GM21717 (cell line): Measurements from ENCODE around the gene ZNF398.
A peak's percentile ranks its signal among the peaks of the same experiment; 100 is the strongest.

Experiments
- ATAC-seq: cut with Tn5 transposase; IDR thresholded peaks from one replicate; pipeline ENCODE4 v1.9.1; 2021; ENCODE audit warnings: mild to moderate bottlenecking, moderate library complexity; ENCODE audit not compliant: unreplicated experiment

The ZNF398 gene

DNA sequence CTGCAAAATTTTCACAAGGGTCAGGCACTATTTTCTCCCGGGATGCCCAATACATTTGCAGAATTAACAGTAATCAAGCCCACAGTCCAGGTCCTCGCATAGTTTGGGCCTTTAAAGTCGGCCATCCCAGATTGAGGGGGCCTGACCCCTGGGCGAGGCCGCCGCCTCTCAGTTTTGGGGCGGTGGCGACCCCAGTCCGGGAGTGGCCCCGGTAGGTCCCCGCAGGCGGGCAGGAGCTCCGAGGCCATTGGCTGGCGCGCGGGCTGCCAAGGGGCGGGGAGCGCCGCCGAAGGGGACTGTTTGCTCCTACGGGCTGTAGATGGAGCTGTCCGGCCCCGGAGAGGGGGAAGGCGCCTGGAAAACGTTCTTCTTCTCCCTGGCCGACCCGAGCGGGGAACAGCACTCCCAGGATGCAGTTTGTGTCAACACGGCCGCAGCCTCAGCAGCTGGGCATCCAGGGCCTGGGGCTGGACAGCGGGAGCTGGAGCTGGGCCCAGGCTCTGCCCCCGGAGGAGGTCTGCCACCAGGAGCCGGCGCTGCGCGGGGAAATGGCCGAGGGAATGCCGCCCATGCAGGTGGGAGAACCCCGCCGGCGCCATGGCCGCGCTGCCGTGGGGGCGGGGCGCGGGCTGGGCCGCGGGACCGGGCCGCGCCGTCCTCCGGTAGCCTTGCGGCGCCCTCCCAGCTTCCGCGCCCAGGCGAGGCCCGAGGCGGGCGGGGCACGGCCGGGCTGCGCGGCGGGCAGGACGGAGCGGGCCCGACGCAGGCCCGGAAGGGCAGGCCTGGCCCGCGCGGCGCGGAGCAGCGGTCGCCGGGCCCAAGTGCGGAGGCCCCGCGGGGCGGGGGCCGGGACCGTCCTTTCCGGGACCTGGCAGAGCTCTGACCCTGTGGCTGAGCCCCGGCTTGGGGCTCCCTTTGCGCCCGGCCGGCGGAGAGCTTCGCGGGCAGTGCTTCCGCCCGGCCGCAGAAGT lies 48.2 kb downstream of the ZNF398 start, which contains the start of gene ZNF282:
TSS of gene ZNF282 (plus strand) at position 367 of the 971 bp plus-strand sequence. CDS start at position 411, 44 bp downstream.
- peak; percentile 93 for ATAC-seq

DNA sequence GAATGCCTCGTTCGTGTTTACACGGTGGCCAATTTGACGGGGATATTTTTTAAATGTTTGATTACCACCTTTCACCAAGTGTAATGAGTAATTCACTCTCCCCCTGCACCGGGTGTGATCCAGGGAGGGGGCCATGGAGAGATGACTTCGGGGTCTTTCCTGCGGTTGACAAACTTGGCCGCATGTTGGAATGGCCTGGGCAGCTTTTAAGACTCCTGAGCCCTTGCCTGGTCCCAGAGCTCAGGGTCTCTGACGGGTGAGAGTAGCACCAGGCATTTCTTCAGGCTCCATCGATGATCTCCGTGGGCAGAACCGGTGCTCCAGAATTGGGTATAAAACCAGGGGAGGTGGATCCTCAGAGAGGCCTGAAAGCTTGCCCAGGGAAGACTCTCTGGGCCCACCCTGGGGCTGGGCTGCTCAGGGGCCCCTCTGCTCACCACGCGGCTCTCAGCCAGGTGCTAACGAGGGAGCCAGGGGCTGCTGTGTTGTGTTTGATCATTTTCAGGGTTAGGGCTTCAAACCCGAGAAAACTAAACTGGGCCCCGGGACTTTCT lies 49.0 kb downstream of the ZNF398 start:
- no peak for ATAC-seq

DNA sequence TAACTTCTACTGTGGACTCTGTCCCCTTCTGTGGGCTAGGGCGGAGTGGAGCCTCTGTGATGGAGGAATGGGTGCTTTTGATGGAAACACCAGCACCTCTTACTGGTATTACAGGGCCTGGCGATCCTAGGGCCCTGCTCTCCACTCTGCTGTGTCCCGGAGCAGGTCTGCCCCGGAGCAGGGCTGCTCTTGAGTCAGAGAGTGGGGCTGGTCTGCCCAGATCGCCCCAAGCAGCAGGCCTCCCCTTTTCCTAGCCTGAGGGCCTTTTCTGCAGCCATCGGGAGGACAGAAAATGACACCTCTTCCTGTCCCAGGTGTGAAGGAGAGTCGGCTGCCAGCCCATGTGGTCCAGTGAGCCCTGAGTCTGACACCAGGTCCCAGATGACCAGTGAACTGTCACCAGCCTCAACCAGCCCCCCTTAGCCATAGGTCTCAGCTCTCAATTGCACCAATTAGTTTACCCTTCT lies 49.5 kb downstream of the ZNF398 start:
- ATAC-seq, result no peak

DNA sequence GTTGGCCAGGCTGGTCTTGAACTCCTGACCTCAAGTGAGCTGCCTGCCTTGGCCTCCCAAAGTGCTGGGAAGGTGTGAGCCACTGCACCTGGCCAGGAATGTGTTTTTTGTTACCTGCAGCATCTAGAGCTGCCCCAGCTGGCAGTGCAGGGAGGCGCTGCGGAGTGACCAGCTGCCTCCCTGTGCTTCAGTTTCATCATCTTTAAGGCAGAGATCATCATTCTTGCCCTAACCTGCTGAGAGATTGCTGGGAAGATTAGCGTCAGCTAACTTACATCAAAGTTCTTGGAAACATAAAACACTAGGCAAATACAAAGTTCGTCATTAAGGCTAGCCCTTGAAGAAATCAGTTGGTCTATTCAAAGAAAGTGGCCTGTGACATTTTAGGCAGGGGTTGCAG lies 50.4 kb downstream of the ZNF398 start:
- ATAC-seq, result no peak

DNA sequence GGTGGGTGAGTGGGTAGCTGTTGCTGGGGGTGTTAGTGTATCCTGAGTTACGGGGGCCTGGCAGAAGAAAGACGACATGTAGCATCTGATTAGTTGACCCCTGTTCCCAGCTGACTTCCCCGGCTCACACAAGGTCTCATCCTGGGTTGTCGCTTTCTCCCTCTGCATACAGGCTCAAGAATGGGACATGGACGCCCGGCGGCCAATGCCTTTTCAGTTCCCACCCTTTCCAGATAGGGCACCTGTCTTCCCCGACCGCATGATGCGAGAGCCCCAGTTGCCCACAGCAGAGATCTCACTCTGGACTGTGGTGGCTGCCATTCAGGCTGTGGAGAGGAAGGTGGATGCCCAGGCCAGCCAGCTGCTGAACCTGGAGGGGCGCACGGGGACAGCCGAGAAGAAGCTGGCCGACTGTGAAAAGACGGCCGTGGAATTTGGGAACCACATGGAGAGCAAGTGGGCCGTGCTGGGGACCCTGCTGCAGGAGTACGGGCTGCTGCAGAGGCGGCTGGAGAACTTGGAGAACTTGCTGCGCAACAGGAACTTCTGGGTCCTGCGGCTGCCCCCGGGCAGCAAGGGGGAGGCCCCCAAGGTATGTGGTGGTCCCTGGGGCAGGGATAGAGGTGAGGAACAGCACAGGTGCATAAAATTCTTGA lies 51.0 kb downstream of the ZNF398 start:
- ATAC-seq, result no peak

DNA sequence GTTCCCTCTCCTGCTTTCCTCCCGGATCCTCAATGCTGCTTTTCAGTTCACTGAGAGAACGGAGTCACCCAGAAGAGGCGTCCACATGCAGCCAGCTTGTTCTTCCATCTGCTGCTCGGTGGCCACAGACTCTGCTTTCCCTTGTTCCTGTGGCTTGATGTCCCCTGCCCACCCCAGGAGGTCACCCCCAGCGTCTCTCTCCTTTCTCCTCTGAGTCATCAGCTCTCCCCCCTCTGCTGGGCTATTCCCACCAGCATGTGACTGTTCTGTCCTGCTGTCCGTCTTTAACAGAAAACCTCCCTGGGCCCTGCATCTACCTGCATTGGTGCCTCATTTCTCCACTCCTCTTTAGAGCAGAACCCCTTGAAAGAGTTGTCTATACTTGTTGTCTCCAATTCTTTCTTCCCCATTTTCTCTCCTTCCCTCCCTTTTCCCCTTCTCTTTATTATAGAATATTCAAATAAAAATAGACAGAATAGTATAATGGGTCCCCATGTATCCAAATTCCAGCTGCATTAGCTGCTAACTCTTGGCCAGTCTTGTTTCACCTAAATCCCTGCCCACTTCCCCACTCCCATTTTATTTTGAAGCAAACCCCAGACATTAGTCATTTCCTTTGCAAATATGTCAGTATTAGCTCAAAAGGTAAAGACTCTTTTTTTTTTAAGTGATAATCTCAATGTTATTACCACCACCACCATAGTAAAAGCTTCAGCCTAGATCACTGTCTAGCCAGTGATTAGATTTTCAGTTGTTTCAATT lies 52.2 kb downstream of the ZNF398 start:
- ATAC-seq, result no peak

DNA sequence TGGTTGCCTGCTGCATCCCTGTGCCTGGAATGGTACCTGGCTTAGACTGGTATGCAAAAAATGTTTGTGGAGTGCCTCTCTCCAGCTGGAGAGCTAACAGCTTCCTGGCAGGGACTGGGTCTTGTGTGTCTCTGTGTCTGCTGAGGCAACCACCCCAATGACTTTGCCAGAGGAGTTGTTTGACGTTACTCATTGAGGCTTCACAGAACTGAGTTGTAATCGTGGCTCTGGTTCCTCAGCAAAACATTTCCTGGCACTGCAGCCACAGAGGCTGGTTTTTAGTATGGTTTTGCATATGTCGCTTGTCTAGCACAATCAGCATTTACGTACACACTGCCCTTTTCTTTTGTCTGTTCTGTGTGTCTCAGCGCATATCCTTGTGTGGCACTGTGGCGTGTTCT lies 55.6 kb downstream of the ZNF398 start:
- no peak for ATAC-seq

DNA sequence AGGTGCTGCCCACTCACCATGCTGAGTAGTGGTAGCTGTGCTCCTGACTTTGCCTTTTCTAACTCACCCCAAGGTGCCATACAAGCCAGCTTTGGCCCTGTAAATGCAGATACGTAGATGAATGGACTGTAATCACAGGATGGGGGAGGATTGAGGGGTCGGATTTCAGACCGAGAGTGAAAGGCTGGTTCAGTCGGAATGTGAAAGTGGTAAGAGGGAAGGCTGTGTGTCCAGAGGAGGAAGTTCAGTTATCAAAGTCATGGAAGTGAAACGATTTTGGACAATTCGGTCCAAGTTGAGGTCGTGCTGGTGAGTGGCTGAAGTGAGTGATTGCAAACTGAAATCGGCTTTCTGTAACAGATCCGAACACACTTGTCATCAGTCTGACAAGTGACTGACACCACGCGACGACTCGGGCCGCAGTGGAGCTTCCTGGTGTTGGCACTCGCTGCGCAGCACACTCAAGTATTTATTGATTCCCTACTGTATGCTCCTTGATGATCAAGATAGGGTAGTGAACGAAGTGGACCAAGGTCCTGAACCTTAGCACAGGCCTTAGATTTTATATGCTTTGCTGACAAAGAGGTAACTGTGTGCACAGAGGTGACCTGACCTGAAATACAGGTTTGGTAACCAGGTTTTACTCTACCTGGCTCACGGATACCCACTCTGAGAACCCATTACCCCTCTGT lies 58.6 kb downstream of the ZNF398 start:
- ATAC-seq, result no peak

DNA sequence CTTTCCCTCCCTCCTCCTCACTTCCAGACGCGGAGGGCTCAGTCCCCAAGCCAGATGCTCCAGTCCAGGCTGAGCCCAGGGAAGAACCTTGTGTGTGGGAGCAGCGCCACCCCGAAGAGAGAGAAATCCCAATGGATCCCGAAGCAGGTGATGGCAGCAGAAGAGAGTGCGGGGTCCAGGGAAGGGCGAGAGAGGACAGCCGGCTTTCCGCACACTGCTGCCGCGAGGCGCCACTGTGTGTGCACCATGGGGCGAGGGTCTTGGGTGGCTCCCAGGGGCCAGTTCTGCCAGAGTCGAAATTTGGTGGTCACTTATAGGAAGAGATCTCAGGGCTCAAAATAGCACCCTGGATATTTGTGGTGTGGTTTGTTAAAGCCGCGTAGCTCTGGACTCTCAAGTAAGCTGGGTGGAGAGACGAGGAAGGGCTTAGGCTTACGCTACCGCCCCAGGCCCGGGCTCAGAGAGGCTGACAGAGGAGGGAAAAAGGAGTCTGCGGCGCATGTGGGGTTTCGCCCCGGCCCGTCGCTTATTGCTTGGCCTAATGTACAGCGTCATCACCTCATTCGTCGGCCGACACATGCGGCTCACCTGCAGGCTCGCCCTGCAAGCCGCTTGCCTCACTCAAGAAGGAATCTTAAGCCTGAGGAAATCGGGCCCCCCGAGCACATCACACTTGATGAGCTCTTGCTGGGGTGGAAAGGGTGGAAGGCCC lies 60.2 kb downstream of the ZNF398 start:
- ATAC-seq, result no peak

DNA sequence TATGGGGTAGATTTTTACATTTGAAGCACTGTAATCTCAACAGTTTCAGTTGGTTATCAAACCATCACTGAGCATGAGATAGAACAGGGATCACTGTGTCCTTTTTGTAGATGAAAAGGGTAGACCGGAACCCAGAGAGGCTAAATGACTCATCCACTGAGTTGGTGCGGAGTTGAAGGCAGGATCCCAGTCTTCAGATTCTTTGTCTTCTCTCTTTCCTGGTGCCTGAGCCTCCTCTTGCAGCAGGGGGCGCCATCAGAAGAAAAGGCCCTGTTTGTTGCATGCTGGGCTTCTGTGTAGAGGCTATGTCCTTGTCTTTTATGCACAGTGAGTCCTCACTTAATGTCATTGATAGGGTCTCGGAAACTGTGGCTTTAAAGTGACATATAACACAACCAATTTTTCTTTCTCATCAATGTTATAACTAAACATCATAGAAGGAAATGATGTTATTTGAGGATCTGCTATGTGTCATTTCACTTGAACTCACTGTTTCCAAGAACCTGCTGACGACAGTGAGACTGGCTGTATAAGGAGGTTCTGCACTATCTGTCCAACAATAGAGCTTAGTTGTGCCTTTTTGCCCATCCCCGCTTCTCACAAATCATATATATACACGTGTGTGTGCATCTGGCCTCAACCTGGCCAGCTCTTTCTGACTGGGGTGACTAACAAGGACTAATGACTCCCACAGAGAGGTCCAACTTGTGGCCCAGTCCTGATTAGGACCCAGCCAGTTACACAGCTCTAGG lies 62.4 kb downstream of the ZNF398 start:
- ATAC-seq, result peak; percentile 77

DNA sequence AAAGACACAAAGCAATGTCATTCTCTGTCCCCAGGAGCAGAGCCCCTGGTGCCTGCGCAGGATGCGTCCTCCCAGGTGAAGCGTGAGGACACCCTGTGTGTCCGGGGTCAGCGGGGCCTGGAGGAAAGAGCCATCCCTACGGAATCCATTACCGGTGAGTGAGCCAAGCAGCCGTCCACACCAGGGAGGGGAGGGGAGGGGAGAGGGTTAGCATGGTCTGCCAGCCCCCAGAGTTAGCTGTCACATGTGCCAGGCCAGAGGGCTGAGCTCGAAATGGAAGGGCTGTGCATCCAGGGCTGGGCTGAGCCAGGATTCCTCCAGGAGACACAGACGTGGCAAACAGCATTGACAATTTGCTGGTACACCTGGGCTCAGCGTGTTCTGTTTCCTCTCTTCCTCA lies 63.3 kb downstream of the ZNF398 start:
- ATAC-seq, result no peak

DNA sequence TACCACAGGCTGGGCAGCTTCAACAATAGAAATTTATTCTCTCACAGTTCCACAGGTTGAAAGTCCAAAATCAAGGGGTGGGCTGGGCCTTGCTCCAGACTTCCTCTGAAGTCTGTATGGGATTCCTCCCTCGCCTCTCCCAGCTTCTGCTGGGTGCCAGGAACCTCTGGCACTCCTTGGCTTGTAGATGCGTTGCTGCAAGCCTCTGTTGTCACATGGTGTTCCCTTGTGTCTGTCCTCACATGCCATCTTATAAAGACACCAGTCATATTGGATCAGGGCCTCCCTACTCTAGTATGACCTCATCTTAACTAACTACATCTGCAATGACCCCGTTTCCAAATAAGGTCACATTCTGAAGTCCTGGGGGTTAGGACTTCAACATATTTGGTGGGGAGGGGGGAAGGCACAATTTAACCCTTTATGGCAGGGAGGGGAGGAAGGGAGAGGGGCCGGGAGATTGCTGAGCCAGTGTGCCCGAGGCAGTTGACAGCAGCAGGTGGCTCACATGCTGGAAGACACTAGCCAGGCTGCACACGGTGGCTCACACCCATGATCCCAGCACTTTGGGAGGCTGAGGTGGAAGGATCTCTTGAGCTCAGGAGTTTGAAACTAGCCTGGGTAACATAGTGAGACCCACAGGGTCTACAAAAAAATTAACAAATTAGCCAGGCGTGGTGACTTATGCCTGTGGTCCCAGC lies 66.9 kb downstream of the ZNF398 start:
- ATAC-seq, result no peak

DNA sequence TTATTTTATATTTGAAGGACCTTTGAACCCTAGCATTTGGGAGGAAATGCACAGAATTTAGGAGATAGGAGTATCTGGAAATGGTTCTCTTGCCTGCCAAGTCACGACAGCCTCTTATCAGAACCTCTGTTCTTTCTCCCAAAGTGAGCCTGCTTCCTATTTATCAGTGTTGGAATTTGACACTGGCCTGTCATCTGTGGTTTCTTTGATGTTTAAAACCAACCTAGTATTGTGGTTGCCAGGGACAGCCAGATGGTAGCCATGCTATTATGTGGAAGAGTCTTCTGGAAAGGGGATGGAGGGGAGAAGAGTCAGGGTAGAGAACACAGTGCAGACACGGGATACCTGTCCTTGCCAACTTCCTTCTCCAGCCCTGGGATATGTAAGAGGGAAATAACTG lies 69.1 kb downstream of the ZNF398 start:
- no peak for ATAC-seq

DNA sequence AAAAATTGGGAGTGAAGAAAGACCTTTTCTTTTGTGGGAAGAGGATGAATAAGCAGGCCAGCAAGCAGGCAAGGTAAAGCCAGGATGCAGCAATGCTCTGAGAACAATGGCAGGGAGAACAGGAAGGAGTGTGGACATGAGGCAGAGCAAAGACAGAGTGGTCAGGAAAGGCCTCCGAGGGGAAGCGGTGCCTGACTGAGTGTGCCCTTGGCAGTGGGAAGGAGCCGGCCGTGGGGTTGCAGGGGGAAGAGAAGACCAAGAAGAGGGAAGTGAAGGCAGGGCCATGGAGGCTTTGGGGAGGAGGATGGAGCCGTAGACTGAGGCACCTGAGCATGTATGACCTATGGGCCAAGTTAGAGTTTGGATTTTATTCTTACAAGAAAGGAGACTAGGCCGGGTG lies 70.3 kb downstream of the ZNF398 start:
- ATAC-seq, result no peak

DNA sequence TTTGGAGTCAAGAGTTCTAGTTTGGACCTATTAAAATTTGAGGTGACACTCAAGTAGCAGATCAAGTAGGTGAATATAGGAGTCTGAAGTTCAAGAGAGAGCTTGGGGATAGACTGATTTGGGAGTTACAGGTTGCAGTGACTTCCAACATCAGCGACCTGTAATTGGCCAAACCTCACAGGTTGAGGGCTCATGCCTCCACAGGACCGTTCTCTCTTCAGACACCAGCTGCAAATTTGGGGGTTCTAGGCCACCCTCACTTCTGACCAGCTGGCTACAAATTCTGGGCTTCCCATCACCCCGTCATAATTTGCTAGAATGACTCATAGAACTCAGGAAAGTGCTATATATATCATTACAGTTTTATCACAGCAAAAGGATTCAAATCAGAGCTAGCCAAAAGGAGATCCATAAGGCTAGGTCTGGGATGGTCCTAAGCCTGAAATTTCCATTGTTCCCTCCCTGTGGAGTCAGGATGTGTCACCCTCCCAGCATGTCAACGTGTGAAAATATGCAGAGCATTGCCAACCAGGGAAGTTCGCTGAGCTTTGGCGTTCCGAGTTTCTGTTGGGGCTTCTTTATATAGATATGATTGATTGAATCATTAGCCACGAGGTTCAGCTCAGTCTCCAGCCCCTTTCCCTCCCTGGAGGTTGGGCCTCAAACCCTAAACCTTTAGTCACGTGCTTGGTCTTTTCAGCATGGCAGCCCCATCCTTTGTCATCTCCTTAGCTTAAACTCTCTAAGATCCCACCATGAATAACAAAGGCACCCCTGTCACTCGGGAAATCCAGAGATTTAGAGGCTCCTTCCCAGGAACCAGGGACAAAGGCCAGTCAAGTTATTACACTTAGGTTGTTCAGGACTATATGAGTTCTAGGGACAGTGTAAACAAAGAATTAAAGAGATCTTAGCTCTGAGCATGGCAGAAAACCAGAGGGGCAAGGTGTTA lies 71.5 kb downstream of the ZNF398 start:
- ATAC-seq, result no peak

DNA sequence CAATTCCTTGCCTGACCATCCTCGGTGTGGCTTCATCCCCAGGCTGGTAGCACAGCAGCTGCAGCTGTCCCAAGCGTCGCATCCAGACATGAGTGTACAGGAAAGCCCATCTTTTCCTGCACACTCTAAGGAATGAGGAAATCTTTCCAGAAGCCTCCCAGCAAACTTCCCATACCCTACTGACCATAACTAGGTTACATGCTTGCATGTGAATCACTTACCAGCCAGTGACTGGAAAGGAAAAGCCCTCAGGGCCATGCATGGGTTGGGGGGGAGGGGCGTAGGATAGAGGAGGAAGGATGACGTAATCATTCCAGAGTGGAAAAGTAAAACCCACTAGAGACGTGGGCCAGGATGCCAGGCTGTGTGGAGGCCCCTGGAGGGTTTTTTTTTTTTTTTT lies 73.3 kb downstream of the ZNF398 start:
- ATAC-seq, result no peak

DNA sequence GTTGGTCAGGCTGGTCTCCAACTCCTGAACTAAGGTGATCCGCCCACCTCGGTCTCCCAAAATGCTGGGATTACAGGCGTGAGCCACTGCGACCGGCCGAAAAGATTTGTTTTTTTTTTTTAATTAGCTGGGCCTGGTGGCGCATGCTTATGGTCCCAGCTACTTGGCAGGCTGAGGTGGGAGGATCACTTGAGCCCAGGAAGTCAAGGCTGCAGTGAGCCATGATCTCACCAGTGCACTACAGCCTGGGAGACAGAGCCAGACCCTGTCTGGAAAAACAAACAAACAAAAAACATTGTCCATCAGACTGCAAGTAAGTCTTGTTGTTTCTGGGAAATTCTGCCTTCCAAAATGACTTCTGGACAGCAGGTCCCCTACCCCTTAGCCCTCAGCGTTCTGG lies 75.9 kb downstream of the ZNF398 start:
- ATAC-seq, result no peak
